Astrocyte (in vitro differentiated cells and primary cell): ENCODE measurements around the gene PLA2G6. TPM values are rescaled to one million over a fixed set of nuclear protein-coding genes. Genes with fewer than 3 reads are reported as not detected.

Source experiments
- DNase-seq: peaks from one replicate; pipeline ENCODE4 v3.0.0-alpha.2; 2010; ENCODE audit warnings: low read depth
- FAIRE-seq: peaks from 2 replicates; lab custom pipeline; 2011; peaks lifted over from hg19 to GRCh38; lab: Jason Lieb, UNC
- H2AFZ ChIP-seq: 2 replicates; pipeline ENCODE4 v1.6.0; 2012; ENCODE audit warnings: low read depth, low read length, inconsistent platforms
- H3K27ac ChIP-seq: 2 replicates; pipeline ENCODE4 v1.5.1; 2011; ENCODE audit warnings: low read depth, low read length, inconsistent platforms
- H3K27me3 ChIP-seq: 2 replicates; pipeline ENCODE4 v1.6.0; 2011; ENCODE audit warnings: low read length, inconsistent platforms; ENCODE audit not compliant: insufficient read depth
- H3K36me3 ChIP-seq: 2 replicates; pipeline ENCODE4 v1.5.1; 2011; ENCODE audit warnings: low read length, inconsistent platforms; ENCODE audit not compliant: insufficient read depth
- H3K4me1 ChIP-seq: 2 replicates; pipeline ENCODE4 v1.5.1; 2011; ENCODE audit warnings: low read length, inconsistent platforms; ENCODE audit not compliant: insufficient read depth
- H3K4me2 ChIP-seq: 2 replicates; pipeline ENCODE4 v1.6.0; 2012; ENCODE audit warnings: low read length, inconsistent platforms
- H3K4me3 ChIP-seq: 2 replicates; pipeline ENCODE4 v1.5.1; 2011; ENCODE audit warnings: low read depth, mild to moderate bottlenecking, low read length, inconsistent platforms; ENCODE audit not compliant: insufficient read depth
- H3K79me2 ChIP-seq: 2 replicates; pipeline ENCODE4 v1.6.0; 2012; ENCODE audit warnings: mild to moderate bottlenecking, low read length, inconsistent platforms; ENCODE audit not compliant: insufficient read depth
- H3K9ac ChIP-seq: 2 replicates; pipeline ENCODE4 v1.6.0; 2012; ENCODE audit warnings: mild to moderate bottlenecking, low read length, inconsistent platforms
- H3K9me3 ChIP-seq: 2 replicates; pipeline ENCODE4 v1.5.1; 2012; ENCODE audit warnings: low read depth, mild to moderate bottlenecking, low read length, inconsistent platforms; ENCODE audit not compliant: insufficient read depth
- H4K20me1 ChIP-seq: 2 replicates; pipeline ENCODE4 v1.6.0; 2012; ENCODE audit warnings: low read length, inconsistent platforms; ENCODE audit not compliant: insufficient read depth
- H3K27ac Mint-ChIP-seq: one replicate; pipeline ENCODE4 v1.8.0; 2021; ENCODE audit warnings: mild to moderate bottlenecking, mixed read lengths; ENCODE audit not compliant: unreplicated experiment
- H3K27me3 Mint-ChIP-seq: one replicate; pipeline ENCODE4 v1.8.0; 2021; ENCODE audit warnings: low read depth, mixed read lengths; ENCODE audit not compliant: unreplicated experiment
- H3K36me3 Mint-ChIP-seq: one replicate; pipeline ENCODE4 v1.8.0; 2021; ENCODE audit warnings: low read depth, mixed read lengths; ENCODE audit not compliant: unreplicated experiment
- H3K4me1 Mint-ChIP-seq: one replicate; pipeline ENCODE4 v1.8.0; 2021; ENCODE audit warnings: low read depth, mixed read lengths; ENCODE audit not compliant: unreplicated experiment
- H3K4me3 Mint-ChIP-seq: one replicate; pipeline ENCODE4 v1.8.0; 2021; ENCODE audit warnings: mild to moderate bottlenecking, moderate library complexity, mixed read lengths; ENCODE audit not compliant: unreplicated experiment
- H3K9me3 Mint-ChIP-seq: one replicate; pipeline ENCODE4 v1.8.0; 2021; ENCODE audit warnings: mild to moderate bottlenecking, mixed read lengths; ENCODE audit not compliant: unreplicated experiment
- CTCF ChIP-seq: IDR thresholded peaks from 2 replicates; pipeline ENCODE4 v1.5.1; 2011; ENCODE audit warnings: low read depth, mild to moderate bottlenecking, inconsistent platforms, low read length, moderate library complexity; ENCODE audit not compliant: insufficient read depth
- EZH2 ChIP-seq: IDR thresholded peaks from 2 replicates; pipeline ENCODE4 v1.6.1; 2012; ENCODE audit warnings: mild to moderate bottlenecking, low read length, inconsistent platforms; ENCODE audit not compliant: insufficient read depth
- total RNA-seq: library from RNA; stranded (reverse); gene quantifications from 2 replicates; pipeline ENCODE4 v1.2.1, GENCODE V29; 2021

The PLA2G6 gene
- total RNA-seq, 1 donor from 2014 or later = 10.0 TPM

GRCh38 chr22:38070250-38070921 is 111.2 kb downstream of the PLA2G6 start:
- H3K27me3 Mint-ChIP-seq = no peaks in the 10 kb centered on the region
- Histone ChIP-seq H3K9ac (no peak overlapping the region), H3K79me2 (no peaks in the 10 kb centered on the region), H3K9me3 (no peaks in the 10 kb centered on the region), H3K36me3 (no peaks in the 10 kb centered on the region), H3K4me1 (no peaks in the 10 kb centered on the region), H2AFZ (no peak overlapping the region), H3K27me3 (no peaks in the 10 kb centered on the region), H3K4me2 (no peak overlapping the region), H3K4me3 (no peak overlapping the region), H4K20me1 (no peaks in the 10 kb centered on the region), H3K27ac (no peak overlapping the region)
- no peaks in the 10 kb centered on the region for H3K4me1 Mint-ChIP-seq
- H3K4me3 Mint-ChIP-seq = no peak overlapping the region
- peaks cover 7% of the 10 kb centered on the region for H3K36me3 Mint-ChIP-seq
- peak overlapping the region; percentile 26 for H3K27ac Mint-ChIP-seq
- DNase-seq (no peak), FAIRE-seq (no peak)
- H3K9me3 Mint-ChIP-seq = no peaks in the 10 kb centered on the region
- TF ChIP-seq CTCF = no peak
- TF ChIP-seq EZH2 = no peak

GRCh38 chr22:38069372-38070249 is 112.0 kb downstream of the PLA2G6 start:
- Histone ChIP-seq H3K79me2 (no peaks in the 10 kb centered on the region), H3K9me3 (no peaks in the 10 kb centered on the region), H2AFZ (no peak overlapping the region), H4K20me1 (no peaks in the 10 kb centered on the region), H3K9ac (no peak overlapping the region), H3K27me3 (no peaks in the 10 kb centered on the region), H3K36me3 (no peaks in the 10 kb centered on the region), H3K4me2 (no peak overlapping the region), H3K27ac (no peak overlapping the region), H3K4me3 (no peak overlapping the region), H3K4me1 (no peaks in the 10 kb centered on the region)
- peaks cover 10% of the 10 kb centered on the region for H3K36me3 Mint-ChIP-seq
- FAIRE-seq (no peak), DNase-seq (no peak)
- no peaks in the 10 kb centered on the region for H3K4me1 Mint-ChIP-seq
- H3K27ac Mint-ChIP-seq = no peak overlapping the region
- peak; percentile 21 for TF ChIP-seq CTCF
- no peak for TF ChIP-seq EZH2
- no peaks in the 10 kb centered on the region for H3K9me3 Mint-ChIP-seq
- H3K4me3 Mint-ChIP-seq = no peak overlapping the region
- no peaks in the 10 kb centered on the region for H3K27me3 Mint-ChIP-seq
